ENCODE measurements around the gene FGF19.

- TF ChIP-seq EP300 (IDR thresholded peaks at IDR 0.05; ENCODE audit: borderline replicate concordance) (no peak), TAF1 (IDR thresholded peaks at IDR 0.05; ENCODE audit: low read depth) (no peak), MAX (IDR thresholded peaks at IDR 0.05) (no peak), EGR1 (IDR thresholded peaks at IDR 0.05) (no peak), TCF12 (IDR thresholded peaks at IDR 0.05; ENCODE audit: low read depth) (no peak), REST (IDR thresholded peaks at IDR 0.05; ENCODE audit: low read depth) (no peak), TEAD4 (IDR thresholded peaks at IDR 0.05) (no peak), ZBTB7A (IDR thresholded peaks at IDR 0.05; ENCODE audit: low read depth) (no peak), YY1 (IDR thresholded peaks at IDR 0.05; ENCODE audit: low read depth) (no peak)
- TF ChIP-seq, protein P1, sequence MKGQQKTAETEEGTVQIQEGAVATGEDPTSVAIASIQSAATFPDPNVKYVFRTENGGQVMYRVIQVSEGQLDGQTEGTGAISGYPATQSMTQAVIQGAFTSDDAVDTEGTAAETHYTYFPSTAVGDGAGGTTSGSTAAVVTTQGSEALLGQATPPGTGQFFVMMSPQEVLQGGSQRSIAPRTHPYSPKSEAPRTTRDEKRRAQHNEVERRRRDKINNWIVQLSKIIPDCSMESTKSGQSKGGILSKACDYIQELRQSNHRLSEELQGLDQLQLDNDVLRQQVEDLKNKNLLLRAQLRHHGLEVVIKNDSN (IDR thresholded peaks at IDR 0.05) = no peak
These were observed 42.5 kb downstream of the FGF19 start for GRCh38 chr11:69661413-69661715.

Measured in Ishikawa (cell line).